Common myeloid progenitor, CD34-positive (primary cell): Measurements from ENCODE around the gene GSX1.

Source experiments
- CTCF ChIA-PET: fragments of 350-600 bp; sonication (Branson Sonifier 250); formaldehyde crosslinking; loops from one replicate; lab custom pipeline; 2021; ENCODE audit warnings: antibody characterized with exemption; lab: Charles Lee
- POLR2A ChIA-PET: fragments of 350-600 bp; sonication (Branson Sonifier 250); formaldehyde crosslinking; loops from one replicate; lab custom pipeline; 2021; ENCODE audit warnings: antibody characterized with exemption; lab: Charles Lee
- DNase-seq, 3 donors: peaks; one replicate each; pipeline versions ENCODE4 v3.0.0 to v3.0.0-alpha.2; 2013
- H3K27ac ChIP-seq, 2 experiments: 1 replicate in 1 of 2; 2 replicates in 1 of 2; pipeline ENCODE4 v1.7.0; 2013; ENCODE audit warnings: inconsistent platforms in 2 of 2, low read length in 2 of 2, mild to moderate bottlenecking in 2 of 2, low read depth in 1 of 2, moderate library complexity in 1 of 2; ENCODE audit not compliant: severe bottlenecking in 2 of 2, insufficient read depth in 1 of 2, poor library complexity in 1 of 2
- H3K27me3 ChIP-seq, 5 experiments: replicated peaks in 2 of 5; 1 replicate in 3 of 5; 2 replicates in 2 of 5; pipeline versions ENCODE4 v1.6.1 to v1.7.0; 2013; ENCODE audit warnings: low read length in 4 of 5, mild to moderate bottlenecking in 2 of 5, moderate library complexity in 2 of 5, inconsistent platforms in 1 of 5; ENCODE audit not compliant: insufficient read depth in 5 of 5, control insufficient read depth in 4 of 5
- H3K36me3 ChIP-seq, 4 experiments: 1 replicate in 2 of 4; 2 replicates in 2 of 4; pipeline versions ENCODE4 v1.6.1 to v1.7.0; 2013; ENCODE audit warnings: low read length in 3 of 4, control low read depth in 1 of 4, mild to moderate bottlenecking in 1 of 4; ENCODE audit not compliant: control insufficient read depth in 4 of 4, insufficient read depth in 4 of 4
- H3K4me1 ChIP-seq, 4 experiments: 1 replicate in 3 of 4; 2 replicates in 1 of 4; pipeline versions ENCODE4 v1.6.1 to v1.7.1; 2013; ENCODE audit warnings: low read length in 3 of 4, mild to moderate bottlenecking in 3 of 4, control low read depth in 1 of 4, inconsistent platforms in 1 of 4, moderate library complexity in 1 of 4; ENCODE audit not compliant: control insufficient read depth in 4 of 4, insufficient read depth in 4 of 4; ENCODE audit errors: control extremely low read depth in 1 of 4
- H3K4me3 ChIP-seq, 7 experiments: 1 replicate in 4 of 7; 2 replicates in 3 of 7; pipeline versions ENCODE4 v1.5.1 to v1.7.0; 2013; ENCODE audit warnings: mild to moderate bottlenecking in 7 of 7, low read length in 6 of 7, moderate library complexity in 6 of 7, inconsistent platforms in 2 of 7, low read depth in 2 of 7, control low read depth in 1 of 7; ENCODE audit not compliant: insufficient read depth in 4 of 7, control insufficient read depth in 1 of 7; ENCODE audit errors: extremely low read depth in 1 of 7
- H3K9me3 ChIP-seq, 5 experiments: 1 replicate in 4 of 5; 2 replicates in 1 of 5; pipeline versions ENCODE4 v1.6.1 to v1.7.1; 2013; ENCODE audit warnings: low read length in 4 of 5, mild to moderate bottlenecking in 2 of 5, inconsistent platforms in 1 of 5, low read depth in 1 of 5, moderate library complexity in 1 of 5; ENCODE audit not compliant: control insufficient read depth in 4 of 5, insufficient read depth in 2 of 5; ENCODE audit errors: control extremely low read depth in 1 of 5
- WGBS: methylation state at CpG from one replicate; pipeline ENCODE4 v1.1.5; 2013; ENCODE audit not compliant: insufficient coverage; 5-methylcytosine and 5-hydroxymethylcytosine counted together

GSX1 gene

GRCh38 chr13:27821566-27821965 lies 29.3 kb downstream of the GSX1 start:
- H3K27me3 ChIP-seq = peaks cover 11 to 95% (median 47%) of the 10 kb centered on the region in 5 experiments
- peaks cover 0 to 4% (median 1%) of the 10 kb centered on the region in 4 experiments for H3K4me1 ChIP-seq
- ChIA-PET CTCF (interaction anchor here (0.7 to 9.5 kb wide), 6 partner anchors 8 to 457 kb away, joined by 3 to 145 read pairs (median 4); no protein-coding TSS in a partner anchor), POLR2A (no interaction called here)
- no peak for DNase-seq
- 2% methylated on average over 12 of the region's 12 CpGs for WGBS
- no peak overlapping the region for H3K27ac ChIP-seq
- no peak overlapping the region for H3K4me3 ChIP-seq
- peaks cover 0 to 4% (median 0%) of the 10 kb centered on the region in 5 experiments for H3K9me3 ChIP-seq
- H3K36me3 ChIP-seq = no peaks in the 10 kb centered on the region

GRCh38 chr13:27822258-27822872 lies 30.1 kb downstream of the GSX1 start:
- DNase-seq = peak in 1 of 3 donors; percentile 13
- WGBS = 2% methylated on average over 10 of the region's 17 CpGs
- ChIA-PET POLR2A (no interaction called here), CTCF (interaction anchor here (0.8 to 9.5 kb wide), 8 partner anchors 8 to 458 kb away, joined by 3 to 145 read pairs (median 3); no protein-coding TSS in a partner anchor)
- no peaks in the 10 kb centered on the region for H3K36me3 ChIP-seq
- no peak overlapping the region for H3K27ac ChIP-seq
- H3K27me3 ChIP-seq = peaks cover 11 to 89% (median 49%) of the 10 kb centered on the region in 5 experiments
- H3K4me3 ChIP-seq = no peak overlapping the region
- H3K9me3 ChIP-seq = peaks cover 0 to 4% (median 0%) of the 10 kb centered on the region in 5 experiments
- peaks cover 0 to 7% (median 1%) of the 10 kb centered on the region in 4 experiments for H3K4me1 ChIP-seq

GRCh38 chr13:27822873-27823311 lies 30.6 kb downstream of the GSX1 start:
- Histone ChIP-seq H3K27ac (no peak overlapping the region), H3K9me3 (peaks cover 0 to 4% (median 0%) of the 10 kb centered on the region in 5 experiments), H3K36me3 (no peaks in the 10 kb centered on the region), H3K4me1 (peaks cover 0 to 7% (median 1%) of the 10 kb centered on the region in 4 experiments), H3K4me3 (no peak overlapping the region), H3K27me3 (peaks cover 11 to 90% (median 52%) of the 10 kb centered on the region in 5 experiments)
- CTCF ChIA-PET = interaction anchor here (0.8 to 9.5 kb wide), 7 partner anchors 7 to 459 kb away, joined by 3 to 145 read pairs (median 3); no protein-coding TSS in a partner anchor
- WGBS = 3% methylated on average over 11 of the region's 18 CpGs
- POLR2A ChIA-PET = no interaction called here
- peak in 1 of 3 donors; percentile 11 for DNase-seq

GRCh38 chr13:27824121-27824520 lies 31.8 kb downstream of the GSX1 start:
- Histone ChIP-seq H3K4me3 (no peak overlapping the region), H3K4me1 (peaks cover 0 to 7% (median 1%) of the 10 kb centered on the region in 4 experiments), H3K27ac (no peak overlapping the region), H3K36me3 (no peaks in the 10 kb centered on the region), H3K9me3 (no peaks in the 10 kb centered on the region), H3K27me3 (peaks cover 11 to 86% (median 58%) of the 10 kb centered on the region in 5 experiments)
- DNase-seq = no peak
- CTCF ChIA-PET = interaction anchor here (0.7 to 9.5 kb wide), 8 partner anchors 7 to 968 kb away, joined by 3 to 145 read pairs (median 42); partner anchors contain the start of gene URAD
- WGBS = no CpG with 5 or more reads among the region's 3 CpGs
- POLR2A ChIA-PET = no interaction called here

- POLR2A ChIA-PET = no interaction called here
- Histone ChIP-seq H3K27me3 (peaks cover 11 to 78% (median 53%) of the 10 kb centered on the region in 5 experiments), H3K9me3 (no peaks in the 10 kb centered on the region), H3K4me3 (no peak overlapping the region), H3K4me1 (peaks cover 0 to 11% (median 4%) of the 10 kb centered on the region in 4 experiments), H3K27ac (no peak overlapping the region), H3K36me3 (no peaks in the 10 kb centered on the region)
- WGBS = 25% methylated on average over 1 of the region's 5 CpGs
- no peak for DNase-seq
- CTCF ChIA-PET = interaction anchor here (0.6 to 9.5 kb wide), 14 partner anchors 8 to 839 kb away, joined by 3 to 145 read pairs (median 22); partner anchors contain the start of genes CDX2 and URAD
Observed at GRCh38 chr13:27825072-27825471, 32.8 kb downstream of the GSX1 start.

- WGBS = 15% methylated on average over 29 of the region's 30 CpGs
- no peak overlapping the region for H3K27ac ChIP-seq
- H3K9me3 ChIP-seq = no peaks in the 10 kb centered on the region
- ChIA-PET POLR2A (interaction anchor here (0.9 kb wide), 1 partner anchor 843 kb away, joined by 4 read pairs; no protein-coding TSS in a partner anchor), CTCF (interaction anchor here (0.6 to 9.5 kb wide), 75 partner anchors 8 to 891 kb away, joined by 3 to 145 read pairs (median 4); partner anchors contain the start of genes CDX2, MTIF3, RASL11A and URAD)
- peak; percentile 80 to 84 (median 83) for DNase-seq
- peak overlapping the region in 6 of 7 experiments; percentile 20 to 71 (median 46) for H3K4me3 ChIP-seq
- H3K36me3 ChIP-seq = no peaks in the 10 kb centered on the region
- H3K27me3 ChIP-seq = peaks cover 8 to 78% (median 43%) of the 10 kb centered on the region in 5 experiments
- peaks cover 0 to 13% (median 5%) of the 10 kb centered on the region in 4 experiments for H3K4me1 ChIP-seq
Observed at GRCh38 chr13:27826379-27827353, 34.4 kb downstream of the GSX1 start.
